T47D (cell line): ENCODE results near the gene SAXO1.
"Not testable (repeated sequence)": the region's sequence is repeated elsewhere in the genome, so short reads cannot be mapped to it uniquely, and the experiment has no call there.

Source experiments
- DNase-seq, 2 experiments: peaks; one replicate each; pipeline versions ENCODE4 v3.0.0 to v3.0.0-alpha.2; 2011 to 2012; ENCODE audit warnings: low read depth in 1 of 2, low spot score in 1 of 2
- JUND ChIP-seq: IDR thresholded peaks from 2 replicates; pipeline ENCODE4 v1.6.1; 2012; ENCODE audit warnings: low read depth
- in situ Hi-C: cut with HindIII; loops from 2 replicates; pipeline ENCODE4 v1.10.0; 2016; ENCODE audit warnings: low sequenced_read_pairs, low pct_unique_long_range_greater_than_20kb

Gene SAXO1

DNA sequence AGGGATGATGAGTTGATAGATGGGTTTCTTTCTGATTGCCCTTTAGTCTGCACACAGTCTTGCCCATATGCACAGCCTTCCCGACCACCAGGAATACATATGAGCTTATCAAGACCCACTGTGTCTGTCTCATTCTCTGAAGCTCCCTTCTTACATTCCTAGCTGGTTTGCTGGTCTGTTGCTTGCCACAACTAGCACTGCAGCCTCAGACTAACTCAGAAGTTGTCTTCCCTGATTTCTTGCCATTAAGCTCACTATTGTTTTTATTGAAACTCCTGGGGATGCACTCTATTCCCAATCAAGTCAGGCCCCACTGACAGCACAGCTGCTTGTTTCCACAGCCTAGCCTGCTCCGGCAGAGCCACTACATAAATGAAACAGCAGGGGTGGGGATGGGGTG is 97.5 kb downstream of the SAXO1 start:
- no peak for DNase-seq

DNA sequence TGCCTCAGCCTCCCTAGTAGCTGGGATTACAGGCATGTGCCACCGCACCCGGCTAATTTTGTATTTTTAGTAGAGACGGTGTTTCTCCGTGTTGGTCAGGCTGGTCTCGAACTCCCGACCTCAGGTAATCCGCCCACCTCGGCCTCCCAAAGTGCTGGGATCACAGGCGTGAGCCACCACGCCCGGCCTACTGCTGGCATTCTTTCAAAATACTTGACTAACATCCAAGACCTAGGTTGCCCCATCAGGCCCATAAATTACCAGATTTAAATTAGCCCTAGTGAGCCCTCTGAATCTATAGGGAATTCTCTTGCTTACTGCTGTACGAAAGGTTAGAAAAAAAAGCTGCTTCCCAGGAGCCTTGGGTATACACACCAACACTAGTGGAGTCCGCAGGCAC is 102.4 kb downstream of the SAXO1 start:
- in situ Hi-C loops: not testable (repeated sequence)

More for the DNA sequence above, 97.5 kb downstream of the SAXO1 start:
- no peak for TF ChIP-seq JUND
- in situ Hi-C loops: no loop called here

DNA sequence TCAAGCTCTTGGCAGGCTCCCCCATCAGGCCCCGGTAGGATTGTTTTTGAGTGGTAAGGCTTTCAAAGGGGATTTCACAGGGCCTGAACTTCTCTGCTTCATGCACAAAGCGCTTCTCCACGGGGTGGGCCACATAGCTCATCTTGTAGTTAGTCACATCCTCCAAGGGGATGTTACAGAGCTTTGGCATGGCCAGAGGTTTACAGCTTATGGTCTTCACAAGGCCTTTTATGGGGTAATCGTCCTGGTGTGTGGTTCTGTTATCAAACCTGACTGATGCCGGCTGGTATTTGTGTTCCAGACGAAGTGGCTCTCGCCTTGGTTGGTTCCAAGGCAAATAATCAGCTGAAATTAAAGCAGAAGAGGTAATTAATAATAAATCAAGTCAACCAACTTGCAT is 104.3 kb downstream of the SAXO1 start:
- no peak for DNase-seq
- in situ Hi-C loops: no loop called here
- TF ChIP-seq JUND: no peak

More for the DNA sequence above, 102.4 kb downstream of the SAXO1 start:
- not testable (repeated sequence) for DNase-seq

GRCh38 chr9:18926513-18926912 is 106.5 kb downstream of the SAXO1 start:
- DNase-seq: no peak
- TF ChIP-seq JUND: no peak
- in situ Hi-C loops: no loop called here

GRCh38 chr9:18925880-18926279 is 107.1 kb downstream of the SAXO1 start:
- TF ChIP-seq JUND: no peak
- DNase-seq: no peak
- in situ Hi-C loops: no loop called here

DNA sequence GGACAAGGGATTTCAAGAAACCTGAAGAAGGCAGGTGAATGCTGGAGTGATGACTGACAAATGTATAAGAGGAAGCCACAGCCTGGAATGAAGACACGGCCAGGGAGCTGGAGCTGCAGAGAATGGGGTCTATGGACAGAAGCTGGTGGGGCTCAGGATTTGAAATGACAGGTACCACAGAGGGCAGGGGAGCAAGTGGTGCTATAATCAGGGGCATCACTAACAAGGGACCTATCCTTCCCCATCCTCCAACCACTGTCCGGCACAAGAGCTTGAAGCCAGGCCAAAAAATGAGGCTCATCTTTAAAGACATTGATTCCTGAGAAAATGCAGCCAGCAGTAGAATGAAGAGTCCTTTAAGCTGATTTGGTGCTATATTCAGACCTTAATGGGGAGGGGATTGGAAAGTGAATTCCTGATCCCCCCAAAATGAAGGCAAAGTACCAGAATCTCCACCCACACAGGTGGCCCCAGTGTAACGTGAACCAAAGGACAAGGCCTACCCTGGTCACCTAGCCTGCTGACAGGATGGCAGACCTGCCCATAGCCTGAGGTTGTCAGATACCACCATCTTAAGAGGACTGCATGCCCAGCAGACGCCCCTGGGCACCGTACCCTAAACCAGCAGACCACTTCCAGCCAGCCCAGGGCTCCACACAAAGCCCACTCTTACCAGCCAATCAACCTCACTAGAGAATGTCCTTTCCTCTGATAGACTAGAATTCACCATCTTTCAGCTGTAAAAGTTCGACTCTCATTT is 109.2 kb downstream of the SAXO1 start:
- no peak for TF ChIP-seq JUND
- in situ Hi-C loops: no loop called here
- DNase-seq: no peak

DNA sequence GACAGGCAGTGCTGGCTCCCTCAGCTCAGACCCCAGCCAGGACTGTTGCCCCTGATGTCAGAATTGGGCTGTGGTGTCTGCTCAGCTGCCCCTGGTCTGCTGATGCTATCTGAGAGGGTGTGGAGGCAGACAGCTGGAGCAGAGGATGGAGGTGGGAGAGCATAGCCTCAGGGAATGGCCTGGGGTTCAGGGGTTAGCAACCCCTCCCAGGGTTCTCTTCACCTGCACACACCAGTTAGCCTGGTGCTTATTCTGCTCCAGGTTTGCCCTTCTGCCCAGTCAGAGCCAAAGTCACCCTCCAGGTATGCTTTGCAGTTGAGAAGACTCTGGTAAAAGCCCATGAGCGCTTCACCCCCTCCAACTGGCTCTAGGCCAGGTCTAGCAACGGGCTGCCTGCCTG is 109.8 kb downstream of the SAXO1 start:
- TF ChIP-seq JUND: no peak
- in situ Hi-C loops: no loop called here
- DNase-seq: no peak

GRCh38 chr9:18922161-18922885 is 110.7 kb downstream of the SAXO1 start:
- in situ Hi-C loops: no loop called here
- no peak for TF ChIP-seq JUND
- DNase-seq: no peak

- in situ Hi-C loops: no loop called here
- TF ChIP-seq JUND: no peak
- DNase-seq: no peak
Measured at GRCh38 chr9:18921366-18922075, 111.5 kb downstream of the SAXO1 start.

DNA sequence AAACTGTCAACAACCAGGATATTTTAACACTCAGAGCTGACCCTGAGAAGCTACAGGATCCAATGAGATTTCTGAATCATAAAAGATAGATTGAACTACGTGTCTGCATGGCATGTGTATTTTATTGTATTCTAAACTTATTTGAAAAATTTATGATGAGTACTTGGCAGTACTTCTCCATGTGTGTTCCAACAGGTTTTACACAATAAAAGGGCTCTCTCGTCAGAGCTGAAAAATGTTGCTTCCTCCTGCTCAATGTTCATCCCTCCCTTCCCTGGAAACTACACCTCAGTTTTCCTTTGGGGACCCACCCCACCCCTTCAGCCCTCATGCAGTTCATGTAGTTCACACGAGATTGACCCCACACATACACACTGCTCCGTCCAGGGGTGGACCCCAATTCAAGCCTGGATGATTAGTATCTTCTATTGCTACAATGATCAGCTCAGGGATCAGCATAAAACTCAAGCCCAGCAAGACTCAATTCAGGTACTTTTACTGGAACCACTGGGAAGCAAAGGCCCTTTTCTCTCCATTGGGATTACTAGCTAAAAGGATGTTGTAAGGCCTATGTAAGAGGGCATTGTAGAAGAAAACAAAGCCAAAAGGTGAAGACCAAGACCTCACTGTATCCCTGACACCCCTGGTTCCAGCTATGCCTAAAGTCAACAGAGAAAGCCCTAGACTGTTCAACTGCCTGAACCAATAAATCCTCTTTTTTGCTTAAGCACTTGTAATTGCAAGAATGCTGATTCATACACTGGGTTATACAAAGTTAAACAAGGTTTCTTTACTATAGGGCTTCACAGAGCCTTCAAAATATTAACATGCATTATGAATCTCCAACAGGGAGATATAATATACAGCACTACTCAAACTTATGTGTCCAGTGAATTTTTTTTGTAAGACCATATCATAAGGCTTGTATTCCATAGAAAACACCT is 112.6 kb downstream of the SAXO1 start:
- in situ Hi-C loops: no loop called here
- no peak for TF ChIP-seq JUND
- DNase-seq: no peak

- in situ Hi-C loops: no loop called here
- DNase-seq: no peak
- no peak for TF ChIP-seq JUND
Measured at GRCh38 chr9:18911714-18912342, 121.2 kb downstream of the SAXO1 start.

DNA sequence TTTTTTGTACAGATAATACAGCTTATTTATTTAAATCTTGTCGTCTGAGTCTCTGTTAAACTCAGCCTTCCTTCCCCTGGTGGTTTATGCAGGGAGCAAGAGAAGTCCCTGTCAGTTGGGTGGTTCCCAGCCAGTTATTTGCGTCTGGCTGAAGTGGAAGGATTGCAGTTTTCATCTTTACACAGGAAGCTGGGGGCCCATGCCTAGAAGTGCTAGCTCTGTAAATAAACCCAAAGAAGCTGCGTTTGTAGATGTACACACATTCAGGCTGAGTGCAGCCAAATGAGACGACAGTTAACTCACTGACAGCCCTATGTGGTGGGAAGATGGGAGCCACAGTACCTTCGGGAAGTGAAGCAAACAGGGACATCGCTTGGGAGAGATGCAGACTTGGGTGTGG is 122.1 kb downstream of the SAXO1 start:
- no peak for TF ChIP-seq JUND
- in situ Hi-C loops: no loop called here
- DNase-seq: no peak
